NT2/D1 (cell line): ENCODE data around the gene LIMK1.

ENCODE experiments used
- YY1 ChIP-seq: IDR thresholded peaks from 2 replicates; pipeline ENCODE4 v1.6.1; 2011; ENCODE audit not compliant: insufficient read length, insufficient read depth
- ZNF274 ChIP-seq: IDR thresholded peaks from 2 replicates; pipeline ENCODE4 v1.6.1; 2011; ENCODE audit warnings: mild to moderate bottlenecking, low read depth, low read length

GRCh38 chr7:74165867-74166593 lies 82.4 kb downstream of the LIMK1 start:
- TF ChIP-seq ZNF274 (no peak), YY1 (no peak)
